Left colon (tissue), 2 donors: ENCODE results near the gene STMN3. TPM values are rescaled to one million over a fixed set of nuclear protein-coding genes. Genes with fewer than 3 reads are reported as not detected.

ENCODE experiments used
- ATAC-seq: fragments of 200-7000 bp; cut with Tn5 transposase; one replicate; pipeline ENCODE4 v1.9.1; 2020; ENCODE audit warnings: mild to moderate bottlenecking, moderate library complexity
- DNase-seq, 2 donors: peaks; one replicate each; pipeline ENCODE4 v3.0.0-alpha.2; 2020
- intact Hi-C, 2 donors: fragments of 100-400 bp; cut with DNase I in 1 of 2; cut with micrococcal nuclease in 1 of 2; formaldehyde crosslinking; loops; one replicate each; pipeline versions ENCODE4 v1.11.2 to v1.14.0; 2022; cut with DNase I, micrococcal nuclease
- total RNA-seq, 2 donors: library from RNA; stranded (reverse); fragmentation: NEBNext Ultra II Directional; extraction: Animal tissue kit (Norgen Biotek cat#: 25700); gene quantifications; one replicate each; pipeline ENCODE4 v1.2.1, GENCODE V29; 2021
- donor health status: DM: no; HTN: no; CAD: no.
- donor health status: DM: yes; HTN: yes; CAD: no.

Gene STMN3
- total RNA-seq, 2 donors from 2014 or later = 2.9 to 5.5 TPM

GRCh38 chr20:63693733-63694583 is 40.7 kb upstream of the STMN3 start:
- DNase-seq (no peak), ATAC-seq (no peak)
- intact Hi-C loops = no loop called here

- DNase-seq = no peak
- ATAC-seq = no peak
- intact Hi-C loops = no loop called here
These were observed 40.0 kb upstream of the STMN3 start for GRCh38 chr20:63693083-63693732.

- DNase-seq (peak in 1 of 2 donors; percentile 63), ATAC-seq (peak; percentile 20)
- intact Hi-C loops = no loop called here
These were observed 39.3 kb upstream of the STMN3 start for GRCh38 chr20:63692436-63693082.

- DNase-seq (peak in 1 of 2 donors; percentile 76), ATAC-seq (peak; percentile 27)
- intact Hi-C loops = no loop called here
These were observed 38.6 kb upstream of the STMN3 start for GRCh38 chr20:63691711-63692435.

- intact Hi-C loops = no loop called here
- DNase-seq = peak in 1 of 2 donors; percentile 46
- ATAC-seq = peak; percentile 14
These were observed 37.9 kb upstream of the STMN3 start for GRCh38 chr20:63690898-63691710.

- intact Hi-C loops = no loop called here
- ATAC-seq = peak; percentile 18
- DNase-seq = peak in 1 of 2 donors; percentile 44
These were observed 37.0 kb upstream of the STMN3 start for GRCh38 chr20:63690003-63690897.

- peak in 1 of 2 donors; percentile 40 for DNase-seq
- intact Hi-C loops = no loop called here
- peak; percentile 15 for ATAC-seq
These were observed 36.1 kb upstream of the STMN3 start for GRCh38 chr20:63689046-63690002.

- DNase-seq (no peak), ATAC-seq (no peak)
- intact Hi-C loops = no loop called here
These were observed 35.2 kb upstream of the STMN3 start for GRCh38 chr20:63688228-63689045.

- ATAC-seq = no peak
- intact Hi-C loops = no loop called here
- no peak for DNase-seq
These were observed 34.4 kb upstream of the STMN3 start for GRCh38 chr20:63687419-63688178.

GRCh38 chr20:63686492-63687321 is 33.5 kb upstream of the STMN3 start:
- ATAC-seq = peak; percentile 68
- peak; percentile 76 to 87 for DNase-seq
- intact Hi-C loops = no loop called here

GRCh38 chr20:63686094-63686491 is 32.9 kb upstream of the STMN3 start:
- no peak for DNase-seq
- intact Hi-C loops = no loop called here
- ATAC-seq = no peak

GRCh38 chr20:63685269-63686026 is 32.2 kb upstream of the STMN3 start:
- no peak for DNase-seq
- intact Hi-C loops = no loop called here
- ATAC-seq = no peak
